Heart right ventricle (tissue), 16 donors: ENCODE results near the gene SLC6A16. TPM values are rescaled to one million over a fixed set of nuclear protein-coding genes. Genes with fewer than 3 reads are reported as not detected.
"Not testable (repeated sequence)": the region's sequence is repeated elsewhere in the genome, so short reads cannot be mapped to it uniquely, and the experiment has no call there.

Experiments used
- ATAC-seq, 8 donors: fragments of 200-7000 bp; cut with Tn5 transposase; one replicate each; pipeline ENCODE4 v1.9.1; 2020; ENCODE audit warnings: mild to moderate bottlenecking in 8 of 8, moderate library complexity in 8 of 8, moderate number of reproducible peaks in 1 of 8
- DNase-seq, 2 donors: peaks; one replicate each; pipeline ENCODE4 v3.0.0-alpha.2; 2020
- H3K27ac ChIP-seq, 10 donors: fragments of 200-600 bp; sonication (generic) in 2 of 10; one replicate each; pipeline versions ENCODE4 v1.5.0 to v1.8.0; 2020 to 2022; ENCODE audit warnings: mild to moderate bottlenecking in 3 of 10
- H3K27me3 ChIP-seq, 7 donors: fragments of 200-600 bp; one replicate each; pipeline ENCODE4 v1.8.0; 2021 to 2022; ENCODE audit warnings: mild to moderate bottlenecking in 2 of 7
- H3K36me3 ChIP-seq, 9 donors: fragments of 200-600 bp; sonication (generic) in 1 of 9; one replicate each; pipeline versions ENCODE4 v1.5.0 to v1.8.0; 2020 to 2022; ENCODE audit warnings: mild to moderate bottlenecking in 2 of 9
- H3K4me1 ChIP-seq, 9 donors: fragments of 200-600 bp; sonication (generic) in 1 of 9; one replicate each; pipeline versions ENCODE4 v1.5.0 to v1.8.0; 2020 to 2022; ENCODE audit warnings: mild to moderate bottlenecking in 4 of 9
- H3K4me3 ChIP-seq, 10 donors: fragments of 200-600 bp; sonication (generic) in 2 of 10; one replicate each; pipeline versions ENCODE4 v1.5.0 to v1.8.0; 2020 to 2022; ENCODE audit warnings: mild to moderate bottlenecking in 7 of 10, moderate library complexity in 2 of 10
- H3K9me3 ChIP-seq, 11 donors: fragments of 200-600 bp in 10 of 11; sonication (generic) in 2 of 11; one replicate each; pipeline versions ENCODE4 v1.5.0 to v1.8.0; 2013 to 2022; ENCODE audit warnings: mild to moderate bottlenecking in 2 of 11, control low read depth in 1 of 11, moderate library complexity in 1 of 11
- CTCF ChIP-seq, 9 donors: fragments of 200-600 bp; sonication (generic) in 2 of 9; IDR thresholded peaks; one replicate each; pipeline versions ENCODE4 v1.5.0 to v1.8.0; 2021 to 2022; ENCODE audit warnings: antibody characterized with exemption in 9 of 9, mild to moderate bottlenecking in 5 of 9, moderate library complexity in 1 of 9
- WGBS, 2 donors: extraction: QIAGEN DNeasy Blood & Tissue Kit; methylation state at CpG; one replicate each; pipeline ENCODE4 v1.1.7; 2013; ENCODE audit warnings: inconsistent platforms in 1 of 2; 5-methylcytosine and 5-hydroxymethylcytosine counted together
- intact Hi-C, 10 donors: fragments of 100-400 bp; cut with DNase I; formaldehyde crosslinking; loops; one replicate each; pipeline versions ENCODE4 v1.11.1 to v1.14.2; 2022
- polyA plus RNA-seq, 2 donors: library from polyadenylated mRNA; stranded (reverse); fragments of 200-250 nt; gene quantifications; one replicate each; pipeline ENCODE4 v1.2.3, GENCODE V29; 2013
- total RNA-seq, 10 donors: library from RNA; stranded (reverse); fragmentation: NEBNext Ultra II Directional in 3 of 10; extraction: Animal tissue kit (Norgen Biotek cat#: 25700) in 3 of 10; gene quantifications; one replicate each; pipeline versions ENCODE4 v1.2.1 to v1.2.4, GENCODE V29; 2021 to 2023
- donor health status: Arrhythmogenic right ventricular cardiomyopathy.
- donor health status: ischemic (EF 13 %, LVEDD 7.1; RV severe dilation, severe dysfunction).
- donor health status: healthy with polysubstance abuse.
- donor health status: DM: no; HTN: yes; CAD: no.
- donor health status: DM: no; HTN: no; CAD: no.
- donor health status: ischemic (EF 25% LVEDD 6.9; RV normal size, moderate dysfunction).
- donor health status: ischemic (EF 25% LVEDD 5.7; RV mildly dilated, moderate dysfunction).
- donor health status: healthy.
- donor health status: DM: yes; HTN: yes; CAD: no.
- donor health status: Ischemic cardiomyopathy.
- donor health status: ischemic (EF 35%, LVEDD 5.7; RV mildly dilated, moderate dysfunction).
- donor health status: nonischemic (EF 11% LVEDD 7.7; RV severe dilation, severe dysfunction).
- donor health status: DM: yes; HTN: yes; CAD: no.
- donor health status: PGD.
- donor health status: ischemic (EF 29% LVEDD 5.4; RV normal size, mild dysfunction).
- donor health status: nonischemic (EF 23%, LVEDD 6.1; RV moderate dilation, normal function).

SLC6A16 gene
- total and polyA plus RNA-seq, 12 donors, result 0.13 to 3.1 (median 0.77) TPM

- WGBS, 2 donors, result 94% methylated on average over 3 of the region's 3 CpGs
- ATAC-seq (no peak), DNase-seq (no peak)
- no peaks in the 10 kb centered on the region for H3K27me3 ChIP-seq
- no peaks in the 10 kb centered on the region for H3K9me3 ChIP-seq
- H3K4me1 ChIP-seq, result peaks cover 0 to 5% (median 0%) of the 10 kb centered on the region in 9 donors
- no peak overlapping the region for H3K4me3 ChIP-seq
- H3K27ac ChIP-seq, result no peak overlapping the region
- H3K36me3 ChIP-seq, result peaks cover 0 to 3% (median 0%) of the 10 kb centered on the region in 9 donors
- no peak for TF ChIP-seq CTCF (IDR thresholded peaks at IDR 0.05)
- intact Hi-C loops, result no loop called here
These were observed 27.6 kb downstream of the SLC6A16 start for GRCh38 chr19:49297403-49297802.

- no peak for TF ChIP-seq CTCF (IDR thresholded peaks at IDR 0.05)
- intact Hi-C loops, result loop anchor here in 1 of 10 donors (2.0 kb wide), 1 partner anchor 31 kb away; no protein-coding TSS in a partner anchor
- Histone ChIP-seq H3K27me3 (no peaks in the 10 kb centered on the region), H3K27ac (no peak overlapping the region), H3K4me3 (no peak overlapping the region), H3K9me3 (no peaks in the 10 kb centered on the region), H3K36me3 (peaks cover 0 to 3% (median 0%) of the 10 kb centered on the region in 9 donors), H3K4me1 (no peaks in the 10 kb centered on the region)
- 76 to 80% methylated on average over 8 of the region's 8 CpGs for WGBS, 2 donors
- ATAC-seq (no peak), DNase-seq (no peak)
These were observed 29.6 kb downstream of the SLC6A16 start for GRCh38 chr19:49295208-49295880.

- WGBS, 2 donors, result 77 to 81% methylated on average over 6 of the region's 6 CpGs
- DNase-seq (no peak), ATAC-seq (no peak)
- Histone ChIP-seq H3K27ac (no peak overlapping the region), H3K9me3 (no peaks in the 10 kb centered on the region), H3K4me1 (no peaks in the 10 kb centered on the region), H3K4me3 (no peak overlapping the region), H3K36me3 (peaks cover 0 to 3% (median 0%) of the 10 kb centered on the region in 9 donors), H3K27me3 (no peaks in the 10 kb centered on the region)
- intact Hi-C loops, result loop anchor here in 1 of 10 donors (2.0 kb wide), 1 partner anchor 32 kb away; no protein-coding TSS in a partner anchor
- no peak for TF ChIP-seq CTCF (IDR thresholded peaks at IDR 0.05)
These were observed 30.6 kb downstream of the SLC6A16 start for GRCh38 chr19:49294401-49294800.

- no peak overlapping the region for H3K27ac ChIP-seq
- intact Hi-C loops, result no loop called here
- H3K27me3 ChIP-seq, result no peaks in the 10 kb centered on the region
- no peak overlapping the region for H3K4me3 ChIP-seq
- 93 to 94% methylated on average over 3 of the region's 3 CpGs for WGBS, 2 donors
- H3K9me3 ChIP-seq, result no peaks in the 10 kb centered on the region
- ATAC-seq, result no peak
- TF ChIP-seq CTCF (IDR thresholded peaks at IDR 0.05), result no peak
- no peak for DNase-seq
- H3K4me1 ChIP-seq, result no peaks in the 10 kb centered on the region
- H3K36me3 ChIP-seq, result peaks cover 0 to 3% (median 0%) of the 10 kb centered on the region in 9 donors
These were observed 34.5 kb downstream of the SLC6A16 start for GRCh38 chr19:49290517-49290916.

GRCh38 chr19:49289286-49289685 lies 35.7 kb downstream of the SLC6A16 start:
- intact Hi-C loops, DNase-seq: not testable (repeated sequence)

GRCh38 chr19:49288205-49288604 lies 36.8 kb downstream of the SLC6A16 start:
- H3K4me3 ChIP-seq, H3K27ac ChIP-seq, intact Hi-C loops, H3K27me3 ChIP-seq, H3K4me1 ChIP-seq, ATAC-seq, DNase-seq, H3K36me3 ChIP-seq, H3K9me3 ChIP-seq: not testable (repeated sequence)
- 93 to 95% methylated on average over 4 of the region's 4 CpGs for WGBS, 2 donors

More at GRCh38 chr19:49289286-49289685, 35.7 kb downstream of the SLC6A16 start:
- not testable (repeated sequence) for H3K4me3 ChIP-seq, H3K4me1 ChIP-seq, H3K36me3 ChIP-seq, H3K9me3 ChIP-seq, ATAC-seq, H3K27ac ChIP-seq, H3K27me3 ChIP-seq
- WGBS, 2 donors, result 48 to 52% methylated on average over 2 of the region's 2 CpGs
